Nucleus accumbens (tissue), 56 donors: Measurements from ENCODE around the gene SPTLC2.

Source experiments
- DNase-seq, 56 donors: peaks; one replicate each; lab custom pipeline; 2025; lab: John Stamatoyannopoulos, UW

SPTLC2 gene

DNA sequence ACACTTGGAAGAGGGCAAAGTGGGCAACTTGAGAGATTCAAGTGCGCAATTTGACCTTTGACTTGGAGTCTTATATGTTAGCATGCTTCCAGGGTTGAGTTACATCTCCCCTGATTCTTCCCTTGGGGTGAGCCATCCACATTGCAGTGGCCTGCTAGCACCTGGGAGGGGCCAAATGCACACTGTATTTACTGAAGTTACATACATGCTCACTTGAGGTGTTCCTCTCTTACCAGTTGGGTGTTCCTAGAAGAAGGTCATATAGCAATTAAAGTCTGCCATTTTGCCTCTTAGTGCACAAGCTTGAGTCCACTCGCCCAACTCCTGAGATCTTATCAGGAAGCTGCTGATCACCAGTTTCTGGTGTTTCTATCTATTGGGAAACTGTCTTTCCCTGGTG is 13.7 kb upstream of the SPTLC2 start:
- DNase-seq, result no peak

DNA sequence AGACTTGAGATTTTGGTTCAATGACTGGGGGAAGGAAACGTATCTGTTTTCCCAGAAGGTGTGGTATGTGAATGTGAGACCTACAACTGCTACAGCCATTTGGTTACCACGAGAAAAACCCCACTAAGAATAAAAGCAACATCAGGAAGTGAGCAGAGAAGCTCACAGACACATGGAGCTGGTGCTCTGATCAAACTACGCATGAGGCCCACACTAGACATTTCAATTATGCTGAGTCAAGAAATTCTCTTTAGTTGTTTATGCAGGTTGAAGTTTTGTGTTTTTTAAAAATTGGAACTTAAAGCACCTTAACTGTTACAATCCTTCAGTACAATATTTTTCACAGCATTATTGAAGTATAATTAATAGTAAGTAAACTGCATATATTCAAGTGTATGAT is 8.9 kb upstream of the SPTLC2 start:
- no peak for DNase-seq

DNA sequence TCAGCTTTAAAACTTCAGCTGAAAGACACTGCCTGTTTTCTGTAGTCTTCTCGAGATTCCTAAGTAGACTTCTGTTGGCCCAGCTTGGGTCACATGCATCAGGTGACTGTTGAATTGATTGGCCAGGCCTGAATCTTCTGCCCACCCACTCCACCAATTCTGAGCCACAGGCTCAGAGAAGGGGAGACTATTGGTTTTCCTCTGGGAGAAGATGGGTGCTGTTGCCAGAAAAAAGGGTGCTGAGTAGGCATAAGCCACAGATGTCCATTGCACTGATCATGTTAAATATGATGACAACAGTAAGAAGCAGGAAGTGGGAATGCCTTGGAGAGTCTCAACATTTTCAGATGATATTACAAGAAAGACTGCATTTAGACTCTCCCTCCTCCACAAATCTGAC is 6.8 kb upstream of the SPTLC2 start:
- no peak for DNase-seq

DNA sequence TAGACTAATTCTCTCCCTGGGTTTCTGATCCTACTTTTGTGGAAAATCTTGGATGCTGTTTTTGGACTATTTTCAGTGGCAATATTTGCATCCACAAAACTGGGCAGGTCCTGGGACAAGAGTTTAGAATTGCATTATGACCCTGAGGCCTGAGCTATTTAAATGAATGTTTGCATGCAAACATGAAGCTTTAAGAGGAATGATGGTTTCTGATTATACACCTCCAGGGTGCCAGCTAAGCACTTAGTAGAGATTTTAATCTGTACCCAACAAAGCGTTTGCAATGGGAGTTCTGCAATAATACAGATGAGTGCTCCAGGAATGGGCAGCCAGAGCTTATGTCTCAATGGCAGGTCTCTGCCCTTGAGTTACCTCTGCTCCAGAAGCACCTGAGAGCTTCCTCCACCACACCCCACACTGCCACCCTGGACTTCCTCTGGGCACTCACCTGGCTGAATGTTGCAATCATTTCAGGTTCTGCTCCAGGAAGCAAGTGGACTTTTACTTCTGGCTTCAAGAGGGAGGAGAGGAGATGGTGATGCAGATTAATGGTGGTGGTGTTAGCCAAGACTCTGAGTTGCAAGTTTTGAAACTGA is 6.0 kb upstream of the SPTLC2 start:
- no peak for DNase-seq

DNA sequence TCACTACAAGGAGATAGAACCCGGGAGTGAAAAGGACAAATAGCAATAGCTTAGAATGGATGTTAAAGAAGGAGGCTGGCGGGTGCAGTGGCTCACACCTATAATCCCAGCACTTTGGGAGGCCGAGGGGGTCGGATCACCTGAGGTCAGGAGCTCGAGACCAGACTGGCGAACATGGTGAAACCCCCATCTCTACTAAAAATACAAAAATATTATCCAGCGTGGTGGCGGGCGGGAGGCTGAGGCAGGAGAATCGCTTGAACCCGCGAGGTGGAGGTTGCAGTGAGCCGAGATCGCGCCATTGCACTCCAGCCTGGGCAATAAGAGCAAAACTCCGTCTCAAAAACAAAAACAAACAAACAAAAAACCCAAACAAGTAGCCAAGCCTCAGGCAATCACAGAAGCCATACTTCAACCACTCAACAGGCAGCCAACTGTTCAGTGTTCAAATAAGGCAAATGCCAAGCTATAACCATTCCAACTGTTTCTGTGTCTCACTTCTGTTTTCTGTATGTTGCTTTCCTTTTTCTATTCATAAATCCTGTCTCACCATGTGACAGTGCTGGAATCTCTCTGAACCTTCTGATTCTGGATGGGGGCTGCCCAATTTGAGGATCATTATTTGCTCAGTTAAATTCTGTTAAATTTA is 3.9 kb upstream of the SPTLC2 start:
- DNase-seq, result no peak

DNA sequence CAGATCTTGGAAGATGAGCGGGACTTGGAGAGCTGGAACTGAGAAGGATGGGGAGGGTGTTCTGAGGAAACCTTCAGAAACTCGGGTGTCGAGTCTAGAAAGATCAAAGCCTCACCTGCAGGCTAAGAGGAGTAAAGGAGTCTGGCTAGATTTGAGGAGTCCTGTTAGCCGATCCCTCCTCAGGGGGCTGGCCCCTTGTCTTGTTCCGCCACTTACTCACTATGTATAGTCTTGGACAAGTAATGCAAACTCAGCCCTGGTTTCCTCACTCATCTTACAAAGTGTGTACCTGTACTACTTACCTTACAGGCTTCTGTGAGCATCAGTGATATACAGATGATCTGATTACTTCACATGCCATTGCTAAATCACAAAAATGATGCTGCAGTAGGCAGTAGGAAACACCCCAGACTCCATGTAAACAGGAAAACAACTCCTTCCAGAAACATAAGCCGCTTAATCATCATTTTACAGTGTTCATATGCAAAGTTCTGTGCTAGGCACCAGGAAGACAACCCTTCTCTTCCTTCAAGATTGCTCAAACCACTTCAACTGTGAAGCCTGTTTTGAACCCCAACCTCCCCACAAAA is 2.0 kb upstream of the SPTLC2 start:
- no peak for DNase-seq

DNA sequence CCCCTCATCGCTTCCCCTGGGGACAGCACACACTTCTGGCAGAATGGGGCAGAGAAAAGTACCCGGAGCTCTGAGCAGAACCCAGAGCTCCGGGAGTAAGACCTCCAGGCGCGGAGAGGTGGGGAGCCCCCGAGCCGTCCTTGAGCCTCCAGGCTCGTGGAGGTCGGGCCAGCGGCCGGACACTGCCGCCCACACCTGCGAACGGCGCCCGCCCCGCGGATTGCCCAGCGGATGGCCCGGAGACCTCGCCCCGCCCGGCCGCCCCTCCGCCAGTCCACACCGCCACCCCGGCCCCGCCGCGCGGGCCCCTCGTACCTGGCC is 344 bp downstream of the SPTLC2 start:
- DNase-seq, result peak in 5 of 56 donors; percentile 25 to 61 (median 46)

DNA sequence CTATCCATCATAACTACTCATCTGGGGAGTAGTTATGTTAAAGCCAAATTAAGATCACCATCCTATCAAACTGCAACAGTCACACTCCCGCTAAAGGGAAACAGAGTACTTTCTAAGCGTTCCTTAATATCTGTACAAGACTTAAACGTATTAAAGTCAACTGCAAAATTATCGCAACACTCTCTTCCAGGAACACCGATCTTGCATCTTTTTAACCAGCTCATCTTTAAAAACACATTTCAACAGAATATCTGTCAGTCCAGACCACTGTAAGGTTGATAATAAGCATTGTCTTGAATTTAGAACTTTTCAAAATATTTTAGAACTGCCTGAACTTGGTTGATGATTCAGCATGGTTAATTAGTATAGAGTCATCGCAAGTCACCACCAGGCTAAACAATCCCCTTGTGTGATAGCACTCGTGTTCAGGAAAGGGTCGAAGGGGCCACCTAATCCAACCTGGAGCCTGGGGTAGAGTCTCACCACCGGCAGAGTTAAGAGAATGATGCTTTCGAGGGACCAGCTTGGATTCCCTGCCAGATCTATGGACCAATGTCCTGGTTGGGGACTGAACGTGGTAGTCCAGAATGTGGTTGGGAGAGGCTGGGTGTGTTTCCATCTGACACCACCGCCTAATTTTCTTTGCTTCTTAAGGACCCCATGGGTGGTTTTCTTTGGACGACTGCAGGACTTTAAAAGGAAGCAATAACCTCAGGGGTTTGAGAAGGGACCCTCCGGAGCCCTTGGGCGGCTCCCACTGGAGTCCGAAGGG is 890 bp downstream of the SPTLC2 start:
- DNase-seq, result peak in 17 of 56 donors; percentile 6 to 41 (median 28)

DNA sequence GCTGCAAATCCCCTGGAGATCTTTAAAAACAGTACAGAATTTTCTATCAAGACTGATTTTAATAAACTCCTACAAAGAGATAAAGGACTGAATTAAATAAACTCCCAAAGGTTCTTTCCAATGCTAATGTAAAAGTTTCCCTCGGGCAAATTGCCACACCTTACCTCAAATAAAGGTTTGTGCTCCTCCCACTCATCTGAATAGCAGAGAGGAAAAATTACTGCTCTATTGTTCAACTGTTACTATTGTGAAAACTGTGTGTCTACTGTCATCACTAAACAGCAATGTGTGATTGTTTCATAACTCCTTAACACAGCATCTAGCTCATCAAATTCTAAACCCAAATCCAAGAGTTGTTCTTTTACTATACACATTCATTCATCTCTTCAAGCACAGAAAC is 3.2 kb downstream of the SPTLC2 start:
- DNase-seq, result peak in 2 of 56 donors; percentile 1 to 31

DNA sequence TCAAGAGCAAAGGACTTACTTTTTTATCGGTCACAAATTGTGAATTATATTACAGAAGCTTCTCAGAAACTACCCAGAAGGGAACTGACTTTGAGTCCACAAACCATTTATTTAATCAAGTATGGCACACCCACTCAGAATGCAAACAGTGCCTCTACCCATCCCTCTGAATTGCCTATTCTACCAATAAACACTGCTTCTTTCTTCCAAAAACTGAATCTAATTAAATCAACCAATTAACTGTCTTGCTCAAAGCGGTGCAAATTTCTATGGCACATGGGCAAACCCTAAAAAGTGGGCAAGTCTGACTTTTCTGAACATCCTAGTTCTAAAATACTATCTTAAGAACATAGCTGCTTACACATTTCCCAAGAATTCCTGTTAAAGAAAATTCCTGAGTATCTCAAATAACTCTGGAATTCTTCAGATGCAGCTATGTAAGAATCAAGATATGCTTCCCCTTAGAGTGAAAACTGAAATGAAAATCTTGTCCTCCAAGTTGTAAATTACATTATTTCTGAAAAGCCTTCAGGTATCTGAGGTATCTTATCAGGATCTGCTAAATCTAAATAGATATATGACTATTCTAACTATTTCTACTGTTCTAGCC is 4.3 kb downstream of the SPTLC2 start:
- DNase-seq, result peak in 2 of 56 donors; percentile 12

DNA sequence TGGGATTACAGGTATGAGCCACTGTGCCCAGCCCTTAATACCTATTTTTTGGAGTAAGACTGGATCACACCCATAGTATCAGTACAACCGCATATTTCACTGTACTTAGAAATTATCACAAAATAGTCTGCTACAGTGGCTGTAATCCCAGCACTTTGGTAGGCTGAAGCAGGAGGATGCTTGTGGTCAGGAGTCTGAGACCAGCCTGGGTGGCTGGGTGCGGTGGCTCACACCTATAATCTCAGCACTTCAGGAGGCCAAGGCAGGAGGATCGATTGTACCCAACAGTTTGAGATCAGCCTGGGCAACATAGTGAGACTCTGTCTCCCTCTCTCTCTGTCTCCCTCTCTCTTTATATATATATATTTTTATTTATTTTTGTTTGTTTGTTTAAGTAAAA is 5.9 kb downstream of the SPTLC2 start:
- no peak for DNase-seq

DNA sequence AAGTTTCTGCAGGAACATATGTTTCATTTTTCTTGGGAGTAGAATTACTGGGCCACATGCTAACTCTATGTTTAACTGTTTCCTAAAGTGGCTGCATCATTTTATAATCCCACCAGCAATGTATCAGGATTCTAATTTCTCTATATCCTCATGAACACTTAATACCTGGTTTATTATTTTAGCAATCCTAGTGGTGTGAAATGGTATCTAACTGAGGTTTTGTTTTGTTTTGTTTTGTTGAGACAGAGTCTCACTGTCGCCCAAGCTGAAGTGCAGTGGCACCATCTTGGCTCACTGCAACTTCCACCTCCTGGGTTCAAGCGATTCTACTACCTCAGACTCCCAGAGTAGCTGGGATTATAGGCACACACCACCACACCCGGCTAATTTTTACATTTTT is 6.5 kb downstream of the SPTLC2 start:
- DNase-seq, result no peak

DNA sequence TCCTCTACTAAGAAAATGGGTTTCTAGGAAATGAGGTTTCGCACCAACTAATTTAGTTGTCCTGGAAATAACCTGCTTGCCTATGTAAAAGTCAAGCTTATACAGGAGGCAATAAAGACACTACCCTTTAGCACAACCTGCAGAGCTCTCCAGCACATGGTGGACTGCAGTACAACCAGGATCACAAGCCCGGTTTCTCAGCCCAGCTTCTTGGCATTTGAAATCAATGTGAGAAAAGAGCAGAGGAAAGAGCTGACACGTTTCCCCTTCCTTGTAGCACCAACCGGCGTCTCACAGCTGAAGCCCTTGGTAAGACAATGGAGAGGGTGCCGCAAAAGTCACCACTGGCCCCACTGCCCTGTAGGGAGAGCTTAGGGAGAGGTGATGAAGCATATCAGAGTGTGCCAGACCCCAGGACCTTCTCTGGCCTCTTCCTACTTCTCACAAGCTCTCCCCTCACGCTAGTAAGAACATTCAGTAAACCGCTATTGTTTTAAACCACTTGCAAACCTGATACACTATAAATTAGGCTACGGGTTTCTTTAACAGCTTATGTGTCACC is 8.6 kb downstream of the SPTLC2 start:
- peak in 5 of 56 donors; percentile 2 to 10 (median 4) for DNase-seq

DNA sequence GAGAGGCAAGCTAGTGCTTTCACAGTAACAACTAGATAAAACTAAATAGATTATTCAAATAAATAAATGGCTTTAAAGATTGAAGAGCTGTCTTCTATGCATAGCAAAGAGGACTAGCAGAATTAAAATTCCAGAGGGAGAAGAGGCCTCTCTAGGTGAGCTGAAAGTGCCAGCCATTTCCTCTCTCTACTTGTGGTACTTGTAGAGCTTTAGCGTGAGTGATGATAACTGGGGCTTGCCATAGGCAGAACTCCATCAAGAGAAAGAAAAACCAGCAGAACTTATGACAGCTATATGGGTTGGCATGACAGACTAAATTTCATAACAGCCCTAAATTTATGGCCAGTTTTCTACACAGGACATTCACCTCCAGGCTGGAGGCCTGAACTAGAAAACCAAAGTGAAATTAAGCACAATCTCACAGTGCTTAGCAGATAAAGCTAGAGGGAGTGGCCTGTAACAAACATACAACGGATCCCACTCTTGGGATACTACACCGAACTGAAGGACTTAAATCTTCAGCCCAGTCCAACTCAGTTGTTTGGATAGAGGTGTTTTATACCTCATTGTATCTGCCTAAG is 11.0 kb downstream of the SPTLC2 start:
- no peak for DNase-seq

DNA sequence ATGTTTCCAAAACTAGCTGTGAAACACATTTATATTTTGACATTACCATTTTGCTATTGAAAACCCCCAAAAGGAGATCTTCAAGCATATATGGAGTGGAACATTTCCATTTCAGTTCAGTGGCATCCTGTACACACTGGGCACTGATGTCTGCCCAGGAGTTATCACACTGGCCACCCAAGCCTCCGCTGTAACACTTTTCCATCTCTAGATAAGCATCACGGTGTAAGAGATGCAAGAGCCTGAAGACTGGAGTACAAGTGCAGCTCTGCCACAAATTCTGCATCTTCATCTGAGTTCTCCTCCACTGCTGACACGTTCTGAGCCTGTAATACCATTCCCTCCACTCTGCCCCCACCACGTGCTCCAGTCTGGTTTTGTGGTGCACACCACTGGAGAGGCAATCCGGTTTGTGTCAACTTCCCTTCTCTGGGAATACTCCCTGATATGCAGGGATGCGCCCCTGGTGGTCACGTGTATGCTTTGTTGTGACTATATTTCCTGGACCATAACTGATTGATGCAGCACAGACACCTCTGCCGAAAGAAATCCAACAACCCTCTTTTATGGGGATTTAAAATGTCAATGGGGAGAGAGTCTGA is 12.7 kb downstream of the SPTLC2 start:
- DNase-seq, result peak in 2 of 56 donors; percentile 3 to 6

DNA sequence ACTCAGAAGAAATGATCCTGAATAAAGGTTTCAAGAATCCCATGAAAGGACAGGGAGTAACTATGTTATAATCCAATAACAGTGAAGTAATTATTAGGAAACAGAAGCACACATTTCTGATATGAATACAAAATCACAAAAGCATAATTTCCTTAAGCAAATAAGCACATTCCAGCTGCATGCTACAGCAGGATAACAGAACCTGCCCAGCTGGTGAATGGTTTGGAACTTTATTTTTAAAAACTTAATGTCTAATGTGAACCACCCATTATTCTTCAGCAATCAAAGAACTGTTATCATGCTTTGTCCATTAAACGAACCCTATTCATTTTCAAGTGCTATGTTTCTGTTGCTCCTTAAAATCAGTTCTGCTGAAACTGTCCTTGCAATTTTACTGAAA is 13.4 kb downstream of the SPTLC2 start:
- DNase-seq, result no peak

DNA sequence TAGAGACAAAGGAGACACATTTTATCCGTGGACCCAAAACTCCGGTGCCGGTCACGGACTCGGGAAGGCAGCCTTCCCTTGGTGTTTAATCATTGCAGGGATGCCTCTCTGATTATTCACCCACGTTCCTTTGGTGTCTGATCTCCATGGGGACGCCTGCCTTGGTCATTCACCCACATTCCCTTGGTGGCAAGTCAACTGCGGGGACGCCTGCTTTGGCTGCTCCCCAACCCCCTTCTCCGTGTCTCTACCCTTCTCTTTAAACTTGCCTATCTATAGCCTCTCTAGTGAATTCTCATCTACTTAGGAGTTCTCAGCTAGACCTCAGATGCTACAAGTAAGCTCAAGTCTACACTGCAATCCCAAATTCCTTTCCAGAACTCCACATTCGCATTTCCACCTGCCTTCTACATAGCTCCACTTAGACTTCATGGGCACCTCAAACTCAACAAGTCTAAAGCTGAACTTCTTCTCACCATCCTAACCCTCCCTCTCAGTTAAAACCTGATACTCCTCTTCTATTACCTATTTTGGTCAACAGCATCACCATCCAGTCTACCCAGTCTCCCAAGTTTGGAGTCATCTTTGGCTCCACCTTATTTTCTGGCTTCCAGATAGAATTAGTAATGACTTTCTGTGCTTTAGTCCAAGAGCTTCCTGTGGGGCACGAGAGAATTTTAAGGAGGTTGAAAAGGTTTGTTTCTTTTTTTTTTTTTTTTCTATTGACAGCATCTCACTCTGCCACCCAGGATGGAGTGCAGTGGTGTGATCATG is 14.4 kb downstream of the SPTLC2 start:
- no peak for DNase-seq

DNA sequence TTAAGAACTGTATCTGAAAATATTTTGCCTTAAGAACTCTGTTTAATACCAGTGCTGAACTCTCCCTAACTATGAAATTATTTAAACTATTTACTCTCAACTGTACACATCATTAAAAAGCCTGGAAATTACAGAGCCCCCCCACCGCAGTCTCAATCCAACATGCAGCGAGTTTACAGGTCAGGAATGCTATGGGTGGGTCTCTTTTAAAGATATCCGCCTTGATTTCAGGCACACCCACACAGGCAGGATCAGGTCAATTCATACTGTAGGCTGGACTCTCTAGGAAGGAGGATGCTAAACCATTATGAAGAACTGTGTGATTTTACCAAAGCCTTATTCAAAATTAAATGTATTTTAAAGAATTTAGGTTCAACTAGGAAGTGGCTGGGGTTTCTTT is 16.5 kb downstream of the SPTLC2 start:
- no peak for DNase-seq

DNA sequence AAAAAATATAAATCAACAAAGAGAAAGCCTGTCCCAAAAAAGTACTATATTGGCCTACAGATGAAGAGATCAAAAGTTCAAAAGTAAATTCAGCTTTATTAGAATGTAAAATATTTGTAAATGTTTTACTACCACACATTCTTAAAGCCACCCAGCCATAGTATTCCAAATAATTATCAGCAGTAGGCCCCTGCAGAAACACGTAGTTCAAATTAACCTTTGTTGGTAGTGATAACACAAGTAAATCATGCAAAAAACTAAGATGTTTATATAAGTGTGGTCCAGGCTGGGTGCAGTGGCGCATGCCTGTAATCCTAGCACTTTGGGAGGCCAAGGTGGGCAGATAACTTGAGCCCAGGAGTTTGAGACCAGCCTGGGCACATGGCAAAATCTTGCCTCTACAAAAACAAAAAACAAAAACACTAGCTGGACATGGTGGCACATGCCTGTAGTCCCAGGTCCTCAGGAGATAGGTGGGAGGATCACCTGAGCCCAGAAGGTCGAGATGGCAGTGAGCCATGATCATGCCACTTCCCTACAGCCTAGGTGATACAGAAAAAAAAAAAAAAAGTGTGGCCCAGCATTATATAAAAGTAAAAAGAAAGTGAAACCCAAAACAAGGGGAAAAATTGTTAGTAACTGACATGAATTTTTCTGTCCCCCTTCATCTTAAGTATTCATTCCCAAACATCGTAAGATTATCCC is 17.9 kb downstream of the SPTLC2 start:
- DNase-seq, result no peak
